D721Med (cell line): ENCODE measurements around the gene CCDC85C.
A peak's percentile ranks its signal among the peaks of the same experiment; 100 is the strongest.

Source experiments
- DNase-seq: peaks from one replicate; pipeline ENCODE4 v3.0.0; 2011; ENCODE audit warnings: low spot score; ENCODE audit not compliant: insufficient read length
- FAIRE-seq: peaks from 2 replicates; lab custom pipeline; 2011; peaks lifted over from hg19 to GRCh38; lab: Jason Lieb, UNC
- CTCF ChIP-seq: IDR thresholded peaks from 2 replicates; pipeline ENCODE4 v1.5.1; 2012; ENCODE audit warnings: mild to moderate bottlenecking, control low read depth; ENCODE audit not compliant: insufficient read depth; ENCODE audit errors: missing control alignments

CCDC85C gene

GRCh38 chr14:99520571-99521081, 83.4 kb downstream of the CCDC85C start:
- TF ChIP-seq CTCF: no peak

GRCh38 chr14:99519931-99520421, 84.0 kb downstream of the CCDC85C start:
- DNase-seq (no peak), FAIRE-seq (no peak)
- TF ChIP-seq CTCF: no peak

More at GRCh38 chr14:99520571-99521081, 83.4 kb downstream of the CCDC85C start:
- DNase-seq: no peak
- FAIRE-seq: no peak

GRCh38 chr14:99519347-99519881, 84.6 kb downstream of the CCDC85C start:
- DNase-seq: no peak
- no peak for TF ChIP-seq CTCF
- FAIRE-seq: no peak

GRCh38 chr14:99518441-99519346, 85.3 kb downstream of the CCDC85C start:
- TF ChIP-seq CTCF: peak; percentile 80
- FAIRE-seq (no peak), DNase-seq (peak; percentile 86)

GRCh38 chr14:99517643-99518381, 86.2 kb downstream of the CCDC85C start:
- no peak for FAIRE-seq
- TF ChIP-seq CTCF: no peak
- no peak for DNase-seq

- TF ChIP-seq CTCF: no peak
- FAIRE-seq (no peak), DNase-seq (no peak)
Measured at GRCh38 chr14:99516871-99517642, 87.0 kb downstream of the CCDC85C start.
